Inflammatory macrophage (primary cell): ENCODE measurements around the gene CABLES2.

Experiments used
- DNase-seq, 2 donors: peaks; one replicate each; pipeline ENCODE4 v3.0.0-alpha.2; 2020 to 2022

The CABLES2 gene

DNA sequence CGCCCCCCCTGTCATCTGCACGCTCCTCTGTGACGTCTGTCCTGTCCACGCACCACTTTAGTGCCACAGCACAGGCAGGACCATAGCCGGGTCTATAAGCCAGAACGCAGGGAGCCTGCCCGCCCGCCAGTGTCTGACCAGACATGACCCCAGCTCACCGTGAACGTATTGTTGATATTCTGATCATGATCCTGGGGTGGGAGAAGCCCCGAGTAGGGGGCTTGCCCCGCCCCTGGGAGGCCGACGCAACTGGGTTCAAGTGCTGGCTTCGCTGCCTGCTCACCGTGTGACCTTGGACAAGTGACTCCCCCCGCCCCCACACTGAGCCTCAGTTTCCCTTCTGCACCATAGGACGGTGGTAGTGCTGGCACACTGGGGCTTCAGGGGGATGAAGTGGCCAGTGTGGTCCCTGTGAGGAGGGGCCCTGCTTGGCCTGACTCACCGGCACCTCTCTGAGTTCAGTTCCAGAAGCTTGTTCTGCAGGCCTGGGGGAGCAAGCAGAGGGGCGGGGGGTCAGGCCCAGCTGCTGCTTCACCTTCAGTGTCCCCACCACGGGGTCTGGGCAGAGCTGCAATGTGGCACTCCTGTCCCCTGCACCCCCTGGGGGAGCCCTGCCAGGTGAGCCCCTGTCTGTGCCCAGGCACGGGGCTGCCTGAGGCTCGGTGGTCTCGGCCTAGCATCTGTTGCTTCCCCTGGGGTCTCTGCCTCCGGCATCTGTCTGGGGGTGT lies 11.1 kb upstream of the CABLES2 start:
- DNase-seq = no peak

- DNase-seq = no peak
These were observed 9.9 kb upstream of the CABLES2 start for GRCh38 chr20:62416651-62417637.

DNA sequence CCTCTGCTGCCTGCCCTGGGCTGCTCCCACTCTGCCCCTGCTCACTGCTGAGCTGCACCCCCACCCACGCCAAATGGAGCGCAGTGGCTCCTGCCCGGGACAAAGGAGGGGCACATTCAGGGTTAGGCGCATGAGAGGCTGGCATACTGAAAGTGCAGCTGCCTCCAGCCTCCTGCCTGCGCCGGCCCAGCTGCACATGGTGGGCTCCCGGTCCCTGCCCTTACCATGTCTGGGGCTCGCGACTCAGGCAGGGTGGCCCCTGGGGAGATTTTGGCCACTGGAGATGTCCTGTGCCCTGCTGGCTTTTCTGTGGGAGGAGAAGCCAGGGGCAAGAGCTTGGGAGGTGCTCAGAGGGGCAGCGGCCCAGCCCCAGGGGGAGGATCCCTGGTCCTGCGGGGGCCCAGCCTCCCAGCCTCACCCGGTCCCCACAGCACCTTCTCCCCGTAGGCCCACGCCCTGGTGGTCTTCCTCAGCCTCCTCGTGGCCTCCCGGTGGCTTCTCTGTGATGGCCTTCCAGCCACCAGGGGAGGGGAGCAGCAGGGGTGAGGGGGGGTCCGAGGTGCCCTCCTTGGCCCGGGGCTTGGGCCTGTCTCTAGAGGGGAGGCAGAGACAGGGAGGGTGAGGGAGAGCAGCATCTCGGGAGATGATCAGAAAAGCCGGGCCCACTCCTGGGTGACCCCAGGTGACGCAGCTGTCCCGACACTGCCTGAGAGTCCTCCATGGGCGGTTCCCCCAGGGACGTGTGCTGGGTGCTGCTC lies 8.4 kb upstream of the CABLES2 start:
- no peak for DNase-seq

- no peak for DNase-seq
These were observed 6.9 kb upstream of the CABLES2 start for GRCh38 chr20:62413896-62414481.

- no peak for DNase-seq
These were observed 6.0 kb upstream of the CABLES2 start for GRCh38 chr20:62413025-62413570.

- DNase-seq = no peak
These were observed 5.3 kb upstream of the CABLES2 start for GRCh38 chr20:62412194-62413024.

DNA sequence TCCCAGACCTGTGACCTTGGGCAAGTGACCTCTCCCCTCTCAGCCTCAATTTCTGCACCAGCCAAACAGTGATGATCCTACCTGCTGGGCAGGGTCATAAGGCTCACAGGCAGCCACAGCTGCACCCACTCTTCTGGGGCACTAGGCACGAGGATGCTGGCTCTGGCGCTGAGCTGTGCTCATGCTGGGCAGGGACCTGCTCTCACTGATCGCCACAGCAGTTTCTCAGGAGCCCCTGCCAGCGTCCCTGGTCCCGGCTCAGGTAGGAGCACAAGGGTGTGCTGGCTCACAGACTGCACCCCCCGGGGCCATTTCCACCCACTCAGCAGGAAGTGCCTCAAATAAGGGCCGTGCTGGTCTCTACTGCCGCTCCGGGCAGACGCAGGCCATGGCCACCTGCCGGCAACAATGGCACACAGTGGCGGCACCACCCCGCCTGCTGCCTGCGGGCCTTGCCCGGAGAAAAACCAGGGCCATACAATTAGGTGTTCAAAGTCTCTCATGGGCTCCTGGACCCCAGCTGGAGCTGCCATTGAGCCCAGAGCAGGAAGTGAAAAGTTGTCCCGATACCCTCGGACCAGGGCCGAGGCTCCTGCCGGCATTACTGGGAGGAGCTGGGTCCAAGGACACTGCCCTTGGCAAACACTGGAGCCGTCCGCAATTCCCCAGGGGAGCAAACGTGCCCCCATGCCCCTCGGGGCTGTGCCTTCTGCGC lies 4.6 kb upstream of the CABLES2 start:
- DNase-seq = no peak

DNA sequence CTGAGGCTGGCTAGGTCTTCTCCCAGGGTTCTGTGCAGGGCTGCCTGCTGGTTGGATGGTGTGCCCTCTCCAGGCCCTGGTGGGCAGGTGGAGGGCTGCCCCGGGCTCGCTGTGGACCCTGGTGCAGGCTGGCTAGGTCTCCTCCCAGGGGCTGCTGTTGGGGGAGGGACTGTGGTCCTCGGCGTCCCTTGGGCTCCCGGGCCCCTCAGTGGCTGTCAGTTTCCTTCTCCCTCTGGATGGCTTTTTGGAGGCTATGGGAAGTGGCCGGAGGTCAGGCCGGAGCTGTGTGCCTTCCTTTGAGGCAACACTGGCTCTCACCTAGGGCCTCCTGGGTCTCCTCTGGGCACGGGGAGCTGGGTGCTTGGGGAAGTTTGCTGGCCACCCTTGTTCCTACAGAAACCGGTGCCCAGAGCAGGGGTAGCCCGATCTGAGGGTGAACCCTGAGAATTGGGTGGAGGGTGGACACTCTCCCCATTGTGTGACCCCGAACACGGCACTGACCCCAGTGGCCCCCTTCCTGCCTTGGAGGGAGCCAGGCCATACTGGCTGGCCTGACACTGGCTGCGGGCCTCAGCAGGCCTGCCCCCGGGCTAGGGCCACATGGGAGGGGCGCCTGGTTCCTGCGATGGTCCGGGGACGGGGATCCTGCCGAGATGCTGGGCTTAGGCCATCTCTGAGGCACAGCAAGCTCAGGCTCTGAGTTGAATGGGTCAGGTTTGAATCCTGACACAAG lies 3.8 kb upstream of the CABLES2 start:
- no peak for DNase-seq

DNA sequence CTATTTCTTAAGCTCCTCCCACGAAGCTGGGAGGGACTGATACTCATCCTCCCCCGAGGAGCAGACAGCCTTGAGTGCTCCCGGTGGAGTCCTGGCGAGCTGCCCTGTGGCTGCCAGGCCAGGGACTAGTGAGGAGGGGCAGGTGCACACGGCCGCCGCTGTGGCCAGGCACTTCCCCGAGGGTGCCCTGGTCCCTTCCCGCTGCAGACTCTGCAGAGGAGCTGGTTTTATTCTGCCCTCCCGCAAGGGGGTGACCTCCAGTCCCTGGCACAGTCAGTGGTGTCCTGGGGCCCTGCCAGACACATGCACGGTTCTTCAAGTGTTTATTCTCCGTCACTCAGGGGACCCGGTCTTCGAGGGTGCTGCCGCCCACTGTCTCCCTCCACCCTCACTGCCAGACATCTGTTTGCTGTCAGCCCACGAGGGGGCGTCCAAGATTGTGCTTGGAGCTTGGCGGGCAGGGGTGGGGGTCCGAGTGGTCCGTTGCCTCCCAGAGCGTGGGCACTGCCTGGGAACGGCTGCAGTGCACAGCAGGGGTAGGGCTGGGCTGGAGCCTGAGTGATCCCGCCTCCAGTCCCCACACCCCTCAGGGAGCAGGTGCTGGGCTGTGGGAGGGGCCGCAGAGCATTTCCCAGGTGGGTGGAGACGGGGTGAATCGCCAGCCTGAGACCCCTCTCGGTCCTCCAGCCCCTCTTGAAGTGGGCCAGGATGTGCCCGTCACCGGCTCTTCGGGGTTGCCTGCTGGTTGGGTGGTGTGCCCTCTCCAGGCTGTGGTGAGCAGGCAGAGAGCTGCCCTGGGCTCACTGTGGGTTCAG lies 3.1 kb upstream of the CABLES2 start:
- DNase-seq = peak in 1 of 2 donors; percentile 18

DNA sequence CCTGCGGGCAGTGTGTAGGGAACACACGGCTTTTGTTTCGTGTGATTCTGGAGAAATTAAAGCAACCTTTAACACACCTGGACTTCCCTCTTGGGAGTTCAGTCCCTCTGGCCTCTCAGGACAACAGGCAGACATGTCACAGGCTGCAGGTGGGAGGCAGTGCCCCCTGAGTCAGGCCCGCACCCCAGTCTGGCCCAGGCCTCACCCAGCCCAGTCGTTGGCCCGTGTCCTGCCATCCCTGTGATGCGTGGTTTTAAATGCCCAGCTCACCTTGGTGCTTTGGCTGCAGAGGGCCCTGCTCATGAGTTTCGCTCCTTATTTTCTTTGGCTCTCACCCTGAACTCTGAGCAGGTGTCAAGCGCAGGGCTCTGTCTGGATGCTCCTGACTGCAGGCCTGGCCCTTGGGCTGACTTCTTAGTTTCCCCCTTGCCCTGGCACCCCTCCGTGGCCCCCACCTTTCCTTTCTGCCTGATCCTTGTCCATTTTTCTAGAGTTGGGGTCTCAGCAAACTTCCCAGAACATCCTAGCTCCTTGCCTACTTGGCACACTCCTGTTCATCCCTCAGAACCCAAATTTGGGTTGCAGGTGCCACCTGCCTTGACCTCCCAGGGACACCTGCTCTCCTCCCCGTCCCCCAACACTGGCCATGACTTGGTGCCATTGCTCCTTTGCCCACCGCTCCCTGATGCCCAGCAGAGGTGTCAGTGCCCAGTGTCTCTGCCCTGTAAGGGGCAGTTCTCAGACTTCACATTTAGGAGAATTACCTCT lies 2.2 kb upstream of the CABLES2 start:
- no peak for DNase-seq

GRCh38 chr20:62408640-62409039 lies 1.6 kb upstream of the CABLES2 start:
- DNase-seq = no peak

DNA sequence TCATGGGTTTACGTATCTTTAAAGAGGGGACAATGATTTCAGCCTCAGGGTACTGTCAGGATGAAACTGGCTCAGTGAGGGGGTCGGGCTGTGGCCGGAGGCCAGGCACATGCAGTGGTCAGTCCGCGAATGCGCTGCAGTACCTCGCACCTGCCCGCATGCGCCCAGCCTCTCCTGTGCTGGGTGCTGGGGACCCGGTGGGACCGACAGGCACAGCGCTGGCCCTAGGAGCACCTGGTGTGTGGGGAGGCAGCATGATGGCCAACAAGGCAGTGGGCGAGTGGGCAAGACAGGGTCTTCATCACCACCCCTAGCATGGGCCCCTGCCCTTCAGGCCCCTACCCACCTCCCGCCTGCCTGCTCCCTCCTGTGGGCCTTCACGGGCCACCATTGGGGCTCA lies 970 bp upstream of the CABLES2 start:
- no peak for DNase-seq

GRCh38 chr20:62406635-62407176 lies 379 bp downstream of the CABLES2 start:
- no peak for DNase-seq

- DNase-seq = no peak
These were observed 1.0 kb downstream of the CABLES2 start for GRCh38 chr20:62405981-62406513.

- peak; percentile 9 to 21 for DNase-seq
These were observed 1.7 kb downstream of the CABLES2 start for GRCh38 chr20:62405108-62405980.

- DNase-seq = no peak
These were observed 2.4 kb downstream of the CABLES2 start for GRCh38 chr20:62404761-62405107.
